HG02759 (cell line): ENCODE data around the gene SHISA3.

Source experiments
- ATAC-seq: cut with Tn5 transposase; IDR thresholded peaks from one replicate; pipeline ENCODE4 v1.9.1; 2021; ENCODE audit warnings: mild to moderate bottlenecking, moderate library complexity; ENCODE audit not compliant: unreplicated experiment

The SHISA3 gene

GRCh38 chr4:42442601-42443000, 45.3 kb downstream of the SHISA3 start:
- ATAC-seq = no peak

GRCh38 chr4:42445038-42445437, 47.8 kb downstream of the SHISA3 start:
- ATAC-seq = no peak

- ATAC-seq = no peak
Measured at GRCh38 chr4:42446823-42447222, 49.5 kb downstream of the SHISA3 start.
